K562 (cell line): Measurements from ENCODE around the gene ANO6. TPM values are rescaled to one million over a fixed set of nuclear protein-coding genes. Genes with fewer than 3 reads are reported as not detected.
A peak's percentile ranks its signal among the peaks of the same experiment; 100 is the strongest.

ENCODE experiments used
- E2F6 ChIP-seq, 2 experiments: IDR thresholded peaks; 2 replicates each; pipeline ENCODE4 v1.6.1; 2011; ENCODE audit warnings: borderline replicate concordance in 1 of 2, control low read depth in 1 of 2, low read depth in 1 of 2, low read length in 1 of 2, mild to moderate bottlenecking in 1 of 2, mixed read lengths in 1 of 2, moderate library complexity in 1 of 2; ENCODE audit not compliant: insufficient read depth in 1 of 2, insufficient read length in 1 of 2, poor library complexity in 1 of 2, severe bottlenecking in 1 of 2; ENCODE audit errors: extremely low read depth in 1 of 2
- IFI16 ChIP-seq: fragments of 250-450 bp; sonication (Bioruptor Pico); IDR thresholded peaks from 2 replicates; pipeline ENCODE4 v2.1.2; 2022; ENCODE audit warnings: mild to moderate bottlenecking, inconsistent platforms
- KLF6 ChIP-seq: fragments of 250-450 bp; sonication (Bioruptor Pico); IDR thresholded peaks from 2 replicates; pipeline ENCODE4 v1.4.0; 2020; ENCODE audit warnings: mild to moderate bottlenecking, moderate library complexity, borderline replicate concordance
- RERE ChIP-seq: sonication (generic); formaldehyde crosslinking; IDR thresholded peaks from 2 replicates; pipeline ENCODE4 v1.8.0; 2023; ENCODE audit warnings: missing genetic modification reagents, mild to moderate bottlenecking, borderline replicate concordance
- SRSF9 ChIP-seq: fragments of 200-400 bp; formaldehyde crosslinking; IDR thresholded peaks from 2 replicates; pipeline ENCODE4 v1.6.1; 2017; ENCODE audit warnings: low read depth, low read length, borderline replicate concordance
- THRA ChIP-seq: fragments of 450-650 bp; IDR thresholded peaks from 2 replicates; pipeline ENCODE4 v1.6.1; 2017; ENCODE audit warnings: mild to moderate bottlenecking, moderate library complexity
- ZBTB12 ChIP-seq: fragments of 250-450 bp; sonication (Bioruptor Pico); IDR thresholded peaks from 2 replicates; pipeline ENCODE4 v1.4.0; 2020
- ZNF766 ChIP-seq: fragments of 200-800 bp; sonication (Bioruptor generic); conservative IDR thresholded peaks from 2 replicates; pipeline ENCODE4 v1.6.1; 2016; ENCODE audit warnings: missing genetic modification characterization, missing compliant biosample characterization
- polyA plus RNA-seq, 8 experiments: library from polyadenylated mRNA; depleted of rRNA in 4 of 8; stranded (reverse) in 5 of 8; unstranded in 3 of 8; fragments of >200 nt; fragmentation: Nextera tagmentation in 2 of 8; fragmentation: Illumina TruSeq in 1 of 8; extraction: Ambion mirVana in 2 of 8; extraction: Trizol in 1 of 8; gene quantifications; 2 replicates each; pipeline versions ENCODE4 v1.2.1 to v1.2.3, GENCODE V29; 2011 to 2014; ENCODE audit warnings: inconsistent platforms in 1 of 8, missing spikeins in 1 of 8
- total RNA-seq, 7 experiments: library from RNA; depleted of rRNA in 6 of 7; stranded (reverse); fragments of >200 nt in 6 of 7; fragmentation: Illumina TruSeq in 2 of 7; extraction: Trizol in 2 of 7; gene quantifications; 2 replicates each; pipeline versions ENCODE4 v1.2.1 to v1.2.3, GENCODE V29; 2011 to 2021; ENCODE audit warnings: low replicate concordance in 1 of 7

The ANO6 gene
- total and polyA plus RNA-seq, 9 of the 15 experiments (the other 6 are each of a cell fraction or from before 2014, with no cell fraction given) = 3.5 to 24.7 (median 20.3) TPM

- TF ChIP-seq RERE (CRISPR knock-in tag) = no peak
- no peak for TF ChIP-seq KLF6 (CRISPR knock-in tag)
- TF ChIP-seq THRA = no peak
- 0 out of 2 replicates have a peak, but pooled peaks have one; percentile 34 for TF ChIP-seq ZNF766
- no peak for TF ChIP-seq IFI16
- TF ChIP-seq SRSF9 = no peak
- TF ChIP-seq E2F6 (IDR thresholded peaks at IDR 0.05; ENCODE audit: borderline replicate concordance in 1 of 2, extremely low read depth in 1 of 2, insufficient read depth in 1 of 2, insufficient read length in 1 of 2, low read depth in 1 of 2, low read length in 1 of 2, poor library complexity in 1 of 2, severe bottlenecking in 1 of 2) = no peak
- TF ChIP-seq ZBTB12 = no peak
Measured at GRCh38 chr12:45273717-45274271, 57.9 kb downstream of the ANO6 start (continued).
